ENCODE results near the gene TBC1D5.
"Not testable (repeated sequence)": the region's sequence is repeated elsewhere in the genome, so short reads cannot be mapped to it uniquely, and the experiment has no call there.

The TBC1D5 gene

GRCh38 chr3:17392516-17392915 is 349.9 kb downstream of the TBC1D5 start:
- not testable (repeated sequence) for DNase-seq

GRCh38 chr3:17390785-17391184 is 351.6 kb downstream of the TBC1D5 start:
- DNase-seq: no peak

GRCh38 chr3:17387108-17387507 is 355.3 kb downstream of the TBC1D5 start:
- DNase-seq: no peak

- no peak for DNase-seq
These were observed 356.0 kb downstream of the TBC1D5 start for GRCh38 chr3:17386432-17386831.

GRCh38 chr3:17384567-17385296 is 357.7 kb downstream of the TBC1D5 start:
- no peak for DNase-seq

GRCh38 chr3:17373304-17373703 is 369.1 kb downstream of the TBC1D5 start:
- DNase-seq: no peak

GRCh38 chr3:17372362-17373210 is 369.8 kb downstream of the TBC1D5 start:
- no peak for DNase-seq

GRCh38 chr3:17369973-17370372 is 372.5 kb downstream of the TBC1D5 start:
- no peak for DNase-seq

GRCh38 chr3:17367171-17367570 is 375.3 kb downstream of the TBC1D5 start:
- no peak for DNase-seq

GRCh38 chr3:17360991-17361390 is 381.4 kb downstream of the TBC1D5 start:
- DNase-seq: no peak

- DNase-seq: no peak
These were observed 382.5 kb downstream of the TBC1D5 start for GRCh38 chr3:17359911-17360310.

GRCh38 chr3:17357035-17357710 is 385.3 kb downstream of the TBC1D5 start:
- DNase-seq: no peak

GRCh38 chr3:17356585-17356984 is 385.8 kb downstream of the TBC1D5 start:
- no peak for DNase-seq

GRCh38 chr3:17355591-17355990 is 386.8 kb downstream of the TBC1D5 start:
- DNase-seq: no peak

GRCh38 chr3:17354341-17354740 is 388.1 kb downstream of the TBC1D5 start:
- DNase-seq: no peak

- no peak for DNase-seq
These were observed 389.8 kb downstream of the TBC1D5 start for GRCh38 chr3:17352620-17353019.

- not testable (repeated sequence) for DNase-seq
These were observed 391.2 kb downstream of the TBC1D5 start for GRCh38 chr3:17351193-17351592.

- no peak for DNase-seq
These were observed 393.3 kb downstream of the TBC1D5 start for GRCh38 chr3:17349093-17349492.

GRCh38 chr3:17342119-17342518 is 400.3 kb downstream of the TBC1D5 start:
- DNase-seq: no peak

- no peak for DNase-seq
These were observed 401.7 kb downstream of the TBC1D5 start for GRCh38 chr3:17340693-17341092.

- no peak for DNase-seq
These were observed 402.2 kb downstream of the TBC1D5 start for GRCh38 chr3:17340261-17340660.

GRCh38 chr3:17339132-17339575 is 403.3 kb downstream of the TBC1D5 start:
- DNase-seq: no peak

GRCh38 chr3:17336291-17336690 is 406.1 kb downstream of the TBC1D5 start:
- DNase-seq: no peak

- no peak for DNase-seq
These were observed 408.5 kb downstream of the TBC1D5 start for GRCh38 chr3:17333893-17334292.
